Stimulated activated CD4-positive, alpha-beta T cell treated with anti-CD3 and anti-CD28 coated beads, TNF-alpha, amount 100 ng/mL, for 1 hour (primary cell): ENCODE data around the gene UBL5.

Source experiments
- DNase-seq, 3 donors: peaks; one replicate each; pipeline ENCODE4 v3.0.0-alpha.2; 2020; ENCODE audit warnings: low read depth in 3 of 3, low spot score in 1 of 3

Gene UBL5

DNA sequence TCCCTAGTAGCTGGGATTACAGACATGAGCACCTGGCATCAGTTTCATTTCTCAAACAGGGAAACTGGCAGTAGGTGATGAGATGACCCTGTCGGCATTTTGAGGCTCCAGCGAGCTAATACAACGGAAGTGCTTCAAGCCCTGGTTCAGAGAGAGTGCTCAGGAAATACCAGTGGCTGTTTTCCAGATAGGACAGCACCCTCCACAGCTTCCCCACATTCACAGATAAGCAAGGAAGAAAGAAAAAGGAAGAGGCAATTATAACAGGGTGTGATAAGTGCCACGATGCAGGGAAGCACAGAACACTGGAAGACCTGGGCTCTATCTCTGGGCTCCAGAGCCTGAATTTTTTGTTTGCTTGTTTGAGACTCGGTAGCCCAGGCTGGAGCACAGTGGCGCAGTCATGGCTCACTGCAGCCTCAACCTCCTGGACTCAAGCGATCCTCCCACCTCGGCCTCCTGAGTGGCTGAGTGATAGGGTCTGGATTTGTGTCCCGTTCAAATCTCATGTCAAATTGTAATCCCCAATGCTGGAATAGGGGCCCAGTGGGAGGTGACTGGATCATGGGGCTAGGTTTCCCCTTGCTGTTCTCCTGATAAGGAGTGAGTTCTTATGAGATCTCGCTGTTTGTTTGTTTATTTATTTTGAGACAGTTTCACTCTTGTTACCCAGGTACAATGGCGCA lies 50.9 kb downstream of the UBL5 start:
- DNase-seq = no peak
